Measurements from ENCODE around the gene ENC1.

GRCh38 chr5:74623006-74623611 is 17.4 kb downstream of the ENC1 start:
- no peak for TF ChIP-seq HDGF (IDR thresholded peaks at IDR 0.05; ENCODE audit: borderline replicate concordance)
- no peak for TF ChIP-seq BHLHE40 (IDR thresholded peaks at IDR 0.05; ENCODE audit: borderline replicate concordance)
- TF ChIP-seq PKNOX1 (IDR thresholded peaks at IDR 0.05) = no peak
- no peak for TF ChIP-seq SP1 (IDR thresholded peaks at IDR 0.05)
- TF ChIP-seq CTBP1 (IDR thresholded peaks at IDR 0.05; ENCODE audit: borderline replicate concordance) = no peak
- no peak for TF ChIP-seq ARNT (IDR thresholded peaks at IDR 0.05)
- TF ChIP-seq L3MBTL2 (conservative IDR thresholded peaks at IDR 0.05) = no peak
- no peak for TF ChIP-seq ZNF384 (IDR thresholded peaks at IDR 0.05)

Measured in HEK293T (cell line).